Type B pancreatic cell (in vitro differentiated cells): ENCODE data around the gene ABCF3. TPM values are rescaled to one million over a fixed set of nuclear protein-coding genes. Genes with fewer than 3 reads are reported as not detected.

Source experiments
- DNase-seq: peaks from one replicate; pipeline ENCODE4 v3.0.0; 2021; ENCODE audit warnings: mixed read lengths; ENCODE audit not compliant: unreplicated experiment; ENCODE audit errors: extremely low spot score
- H3K27ac Mint-ChIP-seq: 2 replicates; pipeline ENCODE4 v1.8.0; 2021; ENCODE audit warnings: mild to moderate bottlenecking, mixed read lengths
- H3K27me3 Mint-ChIP-seq: 2 replicates; pipeline ENCODE4 v1.8.0; 2021; ENCODE audit warnings: mixed read lengths
- H3K36me3 Mint-ChIP-seq: 2 replicates; pipeline ENCODE4 v1.8.0; 2021; ENCODE audit warnings: mixed read lengths
- H3K4me1 Mint-ChIP-seq: one replicate; pipeline ENCODE4 v1.8.0; 2021; ENCODE audit warnings: mixed read lengths; ENCODE audit not compliant: unreplicated experiment
- H3K4me3 Mint-ChIP-seq: 2 replicates; pipeline ENCODE4 v1.8.0; 2021; ENCODE audit warnings: mild to moderate bottlenecking, mixed read lengths
- H3K9me3 Mint-ChIP-seq: 2 replicates; pipeline ENCODE4 v1.8.0; 2021; ENCODE audit warnings: mixed read lengths
- long read RNA-seq: library from polyadenylated mRNA; unstranded; transcript quantifications from one replicate; pipeline ENCODE4 v2.0.0, GENCODE V29; 2020
- total RNA-seq: library from RNA; stranded (reverse); gene quantifications from 2 replicates; pipeline ENCODE4 v1.2.1, GENCODE V29; 2021; ENCODE audit warnings: low replicate concordance
- TF ChIP-seq, protein P1 (sequence below): fragments of 200-600 bp; sonication (generic); conservative IDR thresholded peaks from 2 replicates; pipeline ENCODE4 v1.5.0; 2021; ENCODE audit warnings: antibody characterized with exemption, mild to moderate bottlenecking

The ABCF3 gene
- total RNA-seq, result 72.3 and 74.3 TPM in 2 replicates
- long read RNA-seq, transcript ABCF3-203 (21 exons, 2,624 nt), result major isoform, 125 of 163 reads
- long read RNA-seq, partial matches to known transcripts, result 10 of 163 reads
- long read RNA-seq, other reads (novel, unspliced or antisense), result 26 of 163 reads

GRCh38 chr3:184186184-184186901, at the start of gene ABCF3:
Gene ABCF3, plus strand, starts transcription at chr3:184186199. Its CDS starts 9 bp downstream, at chr3:184186208.
- TF ChIP-seq, protein P1, sequence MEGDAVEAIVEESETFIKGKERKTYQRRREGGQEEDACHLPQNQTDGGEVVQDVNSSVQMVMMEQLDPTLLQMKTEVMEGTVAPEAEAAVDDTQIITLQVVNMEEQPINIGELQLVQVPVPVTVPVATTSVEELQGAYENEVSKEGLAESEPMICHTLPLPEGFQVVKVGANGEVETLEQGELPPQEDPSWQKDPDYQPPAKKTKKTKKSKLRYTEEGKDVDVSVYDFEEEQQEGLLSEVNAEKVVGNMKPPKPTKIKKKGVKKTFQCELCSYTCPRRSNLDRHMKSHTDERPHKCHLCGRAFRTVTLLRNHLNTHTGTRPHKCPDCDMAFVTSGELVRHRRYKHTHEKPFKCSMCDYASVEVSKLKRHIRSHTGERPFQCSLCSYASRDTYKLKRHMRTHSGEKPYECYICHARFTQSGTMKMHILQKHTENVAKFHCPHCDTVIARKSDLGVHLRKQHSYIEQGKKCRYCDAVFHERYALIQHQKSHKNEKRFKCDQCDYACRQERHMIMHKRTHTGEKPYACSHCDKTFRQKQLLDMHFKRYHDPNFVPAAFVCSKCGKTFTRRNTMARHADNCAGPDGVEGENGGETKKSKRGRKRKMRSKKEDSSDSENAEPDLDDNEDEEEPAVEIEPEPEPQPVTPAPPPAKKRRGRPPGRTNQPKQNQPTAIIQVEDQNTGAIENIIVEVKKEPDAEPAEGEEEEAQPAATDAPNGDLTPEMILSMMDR, result no peak
- no peaks in the 10 kb centered on the region for H3K27me3 Mint-ChIP-seq
- H3K4me1 Mint-ChIP-seq, result peaks cover 24% of the 10 kb centered on the region
- no peak for DNase-seq
- no peaks in the 10 kb centered on the region for H3K9me3 Mint-ChIP-seq
- H3K4me3 Mint-ChIP-seq, result peak within 1 kb of the TSS; percentile 99
- peaks cover 23% of the 10 kb centered on the region for H3K36me3 Mint-ChIP-seq
- peak within 1 kb of the TSS; percentile 96 for H3K27ac Mint-ChIP-seq

DNA sequence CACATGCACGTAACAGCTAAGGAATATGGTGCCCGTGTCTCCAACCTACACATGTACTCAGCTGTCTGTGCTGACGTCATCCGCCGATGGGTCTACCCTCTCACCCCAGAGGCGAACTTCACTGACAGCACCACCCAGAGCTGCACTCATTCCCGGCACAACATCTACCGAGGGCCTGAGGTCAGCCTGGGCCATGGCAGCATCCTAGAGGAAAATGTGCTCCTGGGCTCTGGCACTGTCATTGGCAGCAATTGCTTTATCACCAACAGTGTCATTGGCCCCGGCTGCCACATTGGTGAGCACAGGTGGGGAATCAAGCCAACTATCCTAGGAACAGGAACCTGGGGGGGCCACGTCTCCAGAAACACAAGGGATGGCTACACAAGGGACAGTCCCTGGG, 45.6 kb upstream of the ABCF3 start:
- DNase-seq, result no peak
- TF ChIP-seq, protein P1, result no peak
- no peaks in the 10 kb centered on the region for H3K27me3 Mint-ChIP-seq
- no peaks in the 10 kb centered on the region for H3K9me3 Mint-ChIP-seq
- H3K27ac Mint-ChIP-seq, result no peak overlapping the region
- H3K4me3 Mint-ChIP-seq, result no peak overlapping the region
- H3K4me1 Mint-ChIP-seq, result peaks cover 15% of the 10 kb centered on the region
- H3K36me3 Mint-ChIP-seq, result peaks cover 6% of the 10 kb centered on the region

DNA sequence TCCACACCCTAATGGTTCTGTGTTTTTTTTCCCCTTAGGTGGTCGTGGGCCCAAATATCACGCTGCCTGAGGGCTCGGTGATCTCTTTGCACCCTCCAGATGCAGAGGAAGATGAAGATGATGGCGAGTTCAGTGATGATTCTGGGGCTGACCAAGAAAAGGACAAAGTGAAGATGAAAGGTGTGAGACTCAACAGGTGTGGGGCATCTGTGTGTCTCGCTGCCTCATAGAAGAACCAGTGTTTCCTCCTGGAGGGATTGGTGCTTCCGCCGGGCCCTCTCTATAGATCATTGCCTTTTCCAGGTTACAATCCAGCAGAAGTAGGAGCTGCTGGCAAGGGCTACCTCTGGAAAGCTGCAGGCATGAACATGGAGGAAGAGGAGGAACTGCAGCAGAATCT, 43.8 kb upstream of the ABCF3 start:
- Mint-ChIP-seq H3K4me3 (no peak overlapping the region), H3K9me3 (no peaks in the 10 kb centered on the region), H3K27ac (no peak overlapping the region), H3K4me1 (peaks cover 1% of the 10 kb centered on the region), H3K36me3 (peaks cover 6% of the 10 kb centered on the region), H3K27me3 (no peaks in the 10 kb centered on the region)
- DNase-seq, result no peak
- TF ChIP-seq, protein P1, result no peak

- TF ChIP-seq, protein P1, result no peak
- no peaks in the 10 kb centered on the region for H3K9me3 Mint-ChIP-seq
- no peak overlapping the region for H3K4me3 Mint-ChIP-seq
- H3K4me1 Mint-ChIP-seq, result no peaks in the 10 kb centered on the region
- no peak overlapping the region for H3K27ac Mint-ChIP-seq
- DNase-seq, result no peak
- H3K36me3 Mint-ChIP-seq, result no peaks in the 10 kb centered on the region
- H3K27me3 Mint-ChIP-seq, result no peaks in the 10 kb centered on the region
Measured at GRCh38 chr3:184143327-184143726, 42.7 kb upstream of the ABCF3 start.

- no peak overlapping the region for H3K27ac Mint-ChIP-seq
- no peak for DNase-seq
Measured at GRCh38 chr3:184144505-184144904, 41.5 kb upstream of the ABCF3 start.

More at GRCh38 chr3:184144505-184144904, 41.5 kb upstream of the ABCF3 start:
- TF ChIP-seq, protein P1, result no peak
- Mint-ChIP-seq H3K4me3 (no peak overlapping the region), H3K36me3 (peaks cover under 1% of the 10 kb centered on the region), H3K27me3 (no peaks in the 10 kb centered on the region), H3K4me1 (no peaks in the 10 kb centered on the region), H3K9me3 (no peaks in the 10 kb centered on the region)
